Adrenal gland (tissue), 19 donors: ENCODE measurements around the gene FANCE. TPM values are rescaled to one million over a fixed set of nuclear protein-coding genes. Genes with fewer than 3 reads are reported as not detected.

Experiments used
- DNase-seq, 7 donors: peaks; one replicate each; pipeline ENCODE4 v3.0.0-alpha.2; 2019 to 2020
- H3K27ac ChIP-seq, 5 donors: fragments of 200-600 bp; sonication (generic) in 4 of 5; 1 replicate in 3 of 5; 2 replicates in 2 of 5; pipeline versions ENCODE4 v1.5.1 to v1.8.0; 2016 to 2020; ENCODE audit warnings: mild to moderate bottlenecking in 1 of 5
- H3K27me3 ChIP-seq: fragments of 200-600 bp; 2 replicates; pipeline ENCODE4 v1.8.0; 2021
- H3K36me3 ChIP-seq, 2 donors: fragments of 200-600 bp; replicated peaks in 1 of 2; 1 replicate in 1 of 2; 2 replicates in 1 of 2; pipeline versions ENCODE4 v1.5.1 to v1.8.0; 2018 to 2022
- H3K4me1 ChIP-seq, 2 donors: fragments of 200-600 bp; replicated peaks in 1 of 2; 1 replicate in 1 of 2; 2 replicates in 1 of 2; pipeline versions ENCODE4 v1.5.1 to v1.8.0; 2018 to 2021
- H3K4me3 ChIP-seq, 4 donors: fragments of 200-600 bp; sonication (generic) in 3 of 4; one replicate each; pipeline ENCODE4 v1.5.1; 2016 to 2018
- H3K9me3 ChIP-seq, 3 donors: fragments of 200-600 bp; sonication (generic) in 1 of 3; replicated peaks in 1 of 3; 1 replicate in 2 of 3; 2 replicates in 1 of 3; pipeline versions ENCODE4 v1.5.1 to v1.8.0; 2016 to 2021
- POLR2A ChIP-seq, 2 donors: fragments of 450-650 bp; IDR thresholded peaks; one replicate each; pipeline ENCODE4 v1.6.1; 2017; ENCODE audit warnings: antibody characterized with exemption in 2 of 2, mild to moderate bottlenecking in 2 of 2, moderate library complexity in 1 of 2
- WGBS, 4 donors: extraction: QIAGEN DNeasy Blood & Tissue Kit in 2 of 4; methylation state at CpG; one replicate each; pipeline versions ENCODE4 v1.1.5 to v1.1.7; 2013 to 2017; 5-methylcytosine and 5-hydroxymethylcytosine counted together
- intact Hi-C, 2 donors: fragments of 100-400 bp; cut with DNase I; formaldehyde crosslinking; loops; one replicate each; pipeline versions ENCODE4 v1.14.1 to v1.15.0; 2022 to 2023
- long read RNA-seq, 10 donors: library from polyadenylated mRNA in 3 of 10; unstranded in 2 of 10; stranded (forward) in 1 of 10; transcript quantifications; one replicate each; pipeline ENCODE4 v2.0.0 and lab custom pipeline, GENCODE V29; 2021 to 2026
- polyA plus RNA-seq, 3 donors: library from polyadenylated mRNA; stranded (reverse); fragments of 200-250 nt in 2 of 3; fragments of 350-450 nt in 1 of 3; fragmentation: Illumina TruSeq in 1 of 3; extraction: RNeasy Lipid Tissue Mini Kit (QIAGEN cat#74804) in 1 of 3; gene quantifications; one replicate each; pipeline ENCODE4 v1.2.3, GENCODE V29; 2013 to 2014
- total RNA-seq, 9 donors: library from RNA; depleted of rRNA in 4 of 9; stranded (reverse); fragments of >200 nt in 4 of 9; fragments of 120-200 nt in 1 of 9; fragmentation: NEBNext Ultra II Directional in 1 of 9; extraction: Animal tissue kit (Norgen Biotek cat#: 25700) in 1 of 9; gene quantifications; one replicate each; pipeline versions ENCODE4 v1.1.0 to v1.2.4, GENCODE V29; 2013 to 2023
- TF ChIP-seq, protein P1 (sequence below), 6 experiments: fragments of 450-650 bp in 4 of 6; fragments of 200-600 bp in 2 of 6; sonication (generic) in 1 of 6; IDR thresholded peaks; 1 replicate in 5 of 6; 2 replicates in 1 of 6; pipeline versions ENCODE4 v1.5.1 to v1.8.0; 2016 to 2021; ENCODE audit warnings: antibody characterized with exemption in 6 of 6, mild to moderate bottlenecking in 2 of 6, moderate library complexity in 1 of 6
- donor health status: healthy with polysubstance abuse.
- donor health status: Bipolar disorder and iron deficiency.
- donor health status: DM: yes; HTN: yes; CAD: no.
- donor health status: DM: no; HTN: no; CAD: no.
- donor health status: DM: no; HTN: no; CAD: no.
- donor health status: DM: yes; HTN: yes; CAD: no.

Gene FANCE
- total RNA-seq (1 to 10 TPM; 1.0 to 5.3 (median 2.3) TPM), polyA plus RNA-seq (1 to 10 TPM; 1.4 to 2.7 (median 1.7) TPM)
- long read RNA-seq, donor 1: 0 reads
- long read RNA-seq, donor 2: 0 reads
- long read RNA-seq, donor 3: 0 reads
- long read RNA-seq, donor 4, partial matches to known transcripts: 0 of 1 reads
- long read RNA-seq, donor 4, other reads (novel, unspliced or antisense): 1 of 1 reads
- long read RNA-seq, donor 5, partial matches to known transcripts: 1 of 10 reads
- long read RNA-seq, donor 5, other reads (novel, unspliced or antisense): 6 of 10 reads
- long read RNA-seq, donor 6: 0 reads
- long read RNA-seq, donor 7: 0 reads
- long read RNA-seq, donor 8: 0 reads
- long read RNA-seq, donor 9: 0 reads
- long read RNA-seq, donor 10: 0 reads

GRCh38 chr6:35452183-35453090, at the start of gene FANCE:
TSS of gene FANCE (plus strand) at chr6:35452338. CDS start at chr6:35452546, 208 bp downstream.
- Histone ChIP-seq H3K27ac (peak within 1 kb of the TSS in 2 of 5 donors; percentile 61 to 62), H3K36me3 (no peaks in the 10 kb centered on the region), H3K27me3 (no peaks in the 10 kb centered on the region), H3K9me3 (no peaks in the 10 kb centered on the region), H3K4me1 (peaks cover 7 to 20% of the 10 kb centered on the region in 2 donors), H3K4me3 (peak within 1 kb of the TSS in 2 of 4 donors; percentile 29 to 51)
- 2 to 9% (median 4%) methylated on average over 14 to 87 of the region's 87 CpGs for WGBS, 4 donors
- intact Hi-C loops: no loop called here
- peak; percentile 90 to 97 (median 96) for DNase-seq
- TF ChIP-seq POLR2A (IDR thresholded peaks at IDR 0.05): no peak
- TF ChIP-seq, protein P1, sequence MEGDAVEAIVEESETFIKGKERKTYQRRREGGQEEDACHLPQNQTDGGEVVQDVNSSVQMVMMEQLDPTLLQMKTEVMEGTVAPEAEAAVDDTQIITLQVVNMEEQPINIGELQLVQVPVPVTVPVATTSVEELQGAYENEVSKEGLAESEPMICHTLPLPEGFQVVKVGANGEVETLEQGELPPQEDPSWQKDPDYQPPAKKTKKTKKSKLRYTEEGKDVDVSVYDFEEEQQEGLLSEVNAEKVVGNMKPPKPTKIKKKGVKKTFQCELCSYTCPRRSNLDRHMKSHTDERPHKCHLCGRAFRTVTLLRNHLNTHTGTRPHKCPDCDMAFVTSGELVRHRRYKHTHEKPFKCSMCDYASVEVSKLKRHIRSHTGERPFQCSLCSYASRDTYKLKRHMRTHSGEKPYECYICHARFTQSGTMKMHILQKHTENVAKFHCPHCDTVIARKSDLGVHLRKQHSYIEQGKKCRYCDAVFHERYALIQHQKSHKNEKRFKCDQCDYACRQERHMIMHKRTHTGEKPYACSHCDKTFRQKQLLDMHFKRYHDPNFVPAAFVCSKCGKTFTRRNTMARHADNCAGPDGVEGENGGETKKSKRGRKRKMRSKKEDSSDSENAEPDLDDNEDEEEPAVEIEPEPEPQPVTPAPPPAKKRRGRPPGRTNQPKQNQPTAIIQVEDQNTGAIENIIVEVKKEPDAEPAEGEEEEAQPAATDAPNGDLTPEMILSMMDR (IDR thresholded peaks at IDR 0.05): no peak

- no peak overlapping the region for H3K27ac ChIP-seq
- whole genome bisulfite sequencing, 4 donors: 92 to 98% (median 94%) methylated on average over 5 of the region's 5 CpGs
- H3K36me3 ChIP-seq: no peaks in the 10 kb centered on the region
- no peaks in the 10 kb centered on the region for H3K27me3 ChIP-seq
- no peak overlapping the region for H3K4me3 ChIP-seq
- H3K4me1 ChIP-seq: no peaks in the 10 kb centered on the region
- intact Hi-C loops: no loop called here
- no peak for TF ChIP-seq POLR2A (IDR thresholded peaks at IDR 0.05)
- TF ChIP-seq, protein P1 (IDR thresholded peaks at IDR 0.05): no peak
- H3K9me3 ChIP-seq: no peaks in the 10 kb centered on the region
- no peak for DNase-seq
Observed at GRCh38 chr6:35402856-35403191, 49.3 kb upstream of the FANCE start.

GRCh38 chr6:35403544-35404442, 48.3 kb upstream of the FANCE start:
- H3K27ac ChIP-seq: no peak overlapping the region
- no peaks in the 10 kb centered on the region for H3K4me1 ChIP-seq
- H3K36me3 ChIP-seq: no peaks in the 10 kb centered on the region
- intact Hi-C loops: no loop called here
- H3K27me3 ChIP-seq: no peaks in the 10 kb centered on the region
- DNase-seq: no peak
- TF ChIP-seq, protein P1 (IDR thresholded peaks at IDR 0.05): no peak
- TF ChIP-seq POLR2A (IDR thresholded peaks at IDR 0.05): no peak
- no peak overlapping the region for H3K4me3 ChIP-seq
- WGBS, 4 donors: 91 to 93% (median 92%) methylated on average over 8 of the region's 8 CpGs
- no peaks in the 10 kb centered on the region for H3K9me3 ChIP-seq
